Heart left ventricle (tissue), 16 donors: Measurements from ENCODE around the gene YBX1. TPM values are rescaled to one million over a fixed set of nuclear protein-coding genes. Genes with fewer than 3 reads are reported as not detected.

ENCODE experiments used
- ATAC-seq, 4 donors: fragments of 200-7000 bp; cut with Tn5 transposase; one replicate each; pipeline ENCODE4 v1.9.1; 2020 to 2022; ENCODE audit warnings: moderate library complexity in 4 of 4, mild to moderate bottlenecking in 3 of 4, moderate number of reproducible peaks in 1 of 4
- DNase-seq, 5 donors: peaks; one replicate each; pipeline ENCODE4 v3.0.0-alpha.2; 2020
- H3K27ac ChIP-seq, 12 donors: fragments of 200-600 bp; sonication (generic) in 4 of 12; one replicate each; pipeline versions ENCODE4 v1.5.0 to v1.8.0; 2016 to 2022; ENCODE audit warnings: mild to moderate bottlenecking in 2 of 12
- H3K27me3 ChIP-seq, 9 donors: fragments of 200-600 bp; sonication (generic) in 2 of 9; one replicate each; pipeline versions ENCODE4 v1.5.1 to v1.8.0; 2016 to 2022; ENCODE audit warnings: mild to moderate bottlenecking in 3 of 9
- H3K36me3 ChIP-seq, 9 donors: fragments of 200-600 bp; sonication (generic) in 2 of 9; one replicate each; pipeline versions ENCODE4 v1.5.0 to v1.8.0; 2018 to 2022; ENCODE audit warnings: mild to moderate bottlenecking in 2 of 9
- H3K4me1 ChIP-seq, 12 donors: fragments of 200-600 bp; sonication (generic) in 4 of 12; one replicate each; pipeline versions ENCODE4 v1.5.0 to v1.8.0; 2016 to 2022; ENCODE audit warnings: mild to moderate bottlenecking in 3 of 12
- H3K4me3 ChIP-seq, 12 donors: fragments of 200-600 bp; sonication (generic) in 4 of 12; one replicate each; pipeline versions ENCODE4 v1.5.0 to v1.8.0; 2017 to 2022; ENCODE audit warnings: mild to moderate bottlenecking in 9 of 12, moderate library complexity in 4 of 12
- H3K9me3 ChIP-seq, 12 donors: fragments of 200-600 bp; sonication (generic) in 4 of 12; one replicate each; pipeline versions ENCODE4 v1.5.0 to v1.8.0; 2016 to 2022; ENCODE audit warnings: mild to moderate bottlenecking in 1 of 12
- POLR2A ChIP-seq, 2 donors: fragments of 450-650 bp; IDR thresholded peaks; one replicate each; pipeline ENCODE4 v1.6.1; 2017; ENCODE audit warnings: antibody characterized with exemption in 2 of 2, mild to moderate bottlenecking in 2 of 2, moderate library complexity in 2 of 2
- WGBS, 4 donors: extraction: QIAGEN DNeasy Blood & Tissue Kit in 2 of 4; methylation state at CpG; one replicate each; pipeline versions ENCODE4 v1.1.5 to v1.1.7; 2013 to 2018; 5-methylcytosine and 5-hydroxymethylcytosine counted together
- intact Hi-C, 10 donors: fragments of 100-400 bp; cut with DNase I; formaldehyde crosslinking; loops; one replicate each; pipeline versions ENCODE4 v1.11.1 to v1.14.2; 2022
- polyA plus RNA-seq, 2 donors: library from polyadenylated mRNA; stranded (reverse); fragments of 200-250 nt; gene quantifications; one replicate each; pipeline ENCODE4 v1.2.3, GENCODE V29; 2013
- total RNA-seq, 9 donors: library from RNA; depleted of rRNA in 2 of 9; stranded (reverse); fragments of >200 nt in 2 of 9; fragmentation: NEBNext Ultra II Directional in 3 of 9; extraction: Animal tissue kit (Norgen Biotek cat#: 25700) in 3 of 9; gene quantifications; one replicate each; pipeline versions ENCODE4 v1.1.0 to v1.2.4, GENCODE V29; 2016 to 2023
- TF ChIP-seq, protein P1 (sequence below), 12 donors: fragments of 200-600 bp; sonication (generic) in 4 of 12; IDR thresholded peaks; one replicate each; pipeline versions ENCODE4 v1.5.0 to v1.8.0; 2018 to 2022; ENCODE audit warnings: antibody characterized with exemption in 12 of 12, mild to moderate bottlenecking in 5 of 12
- donor health status: ischemic (EF 13 %, LVEDD 7.1; RV severe dilation, severe dysfunction).
- donor health status: healthy with polysubstance abuse.
- donor health status: DM: no; HTN: yes; CAD: no.
- donor health status: DM: no; HTN: no; CAD: no.
- donor health status: ischemic (EF 25% LVEDD 6.9; RV normal size, moderate dysfunction).
- donor health status: ischemic (EF 25% LVEDD 5.7; RV mildly dilated, moderate dysfunction).
- donor health status: healthy.
- donor health status: DM: yes; HTN: yes; CAD: no.
- donor health status: ischemic (EF 35%, LVEDD 5.7; RV mildly dilated, moderate dysfunction).
- donor health status: nonischemic (EF 11% LVEDD 7.7; RV severe dilation, severe dysfunction).
- donor health status: DM: yes; HTN: yes; CAD: no.
- donor health status: PGD.
- donor health status: ischemic (EF 29% LVEDD 5.4; RV normal size, mild dysfunction).
- donor health status: nonischemic (EF 23%, LVEDD 6.1; RV moderate dilation, normal function).

The YBX1 gene
- total and polyA plus RNA-seq, 11 donors = 638 to 1,226 (median 788) TPM

DNA sequence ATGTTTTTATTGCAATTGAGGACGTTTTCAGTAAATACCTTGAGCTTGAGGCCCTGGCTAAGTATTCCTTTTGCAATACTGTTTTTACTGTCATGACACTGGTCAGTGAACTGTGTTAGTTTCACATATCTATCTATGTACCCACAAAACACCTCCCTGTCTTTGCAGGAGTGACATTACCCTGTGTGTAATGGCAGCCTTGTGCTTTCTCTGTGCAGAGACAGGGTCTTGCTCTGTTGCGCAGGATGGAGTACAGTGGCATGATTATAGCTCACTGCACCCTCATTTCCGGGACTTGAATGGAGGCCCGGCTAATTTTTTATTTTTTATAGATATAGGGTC, 8.9 kb downstream of the YBX1 start:
- TF ChIP-seq, protein P1, sequence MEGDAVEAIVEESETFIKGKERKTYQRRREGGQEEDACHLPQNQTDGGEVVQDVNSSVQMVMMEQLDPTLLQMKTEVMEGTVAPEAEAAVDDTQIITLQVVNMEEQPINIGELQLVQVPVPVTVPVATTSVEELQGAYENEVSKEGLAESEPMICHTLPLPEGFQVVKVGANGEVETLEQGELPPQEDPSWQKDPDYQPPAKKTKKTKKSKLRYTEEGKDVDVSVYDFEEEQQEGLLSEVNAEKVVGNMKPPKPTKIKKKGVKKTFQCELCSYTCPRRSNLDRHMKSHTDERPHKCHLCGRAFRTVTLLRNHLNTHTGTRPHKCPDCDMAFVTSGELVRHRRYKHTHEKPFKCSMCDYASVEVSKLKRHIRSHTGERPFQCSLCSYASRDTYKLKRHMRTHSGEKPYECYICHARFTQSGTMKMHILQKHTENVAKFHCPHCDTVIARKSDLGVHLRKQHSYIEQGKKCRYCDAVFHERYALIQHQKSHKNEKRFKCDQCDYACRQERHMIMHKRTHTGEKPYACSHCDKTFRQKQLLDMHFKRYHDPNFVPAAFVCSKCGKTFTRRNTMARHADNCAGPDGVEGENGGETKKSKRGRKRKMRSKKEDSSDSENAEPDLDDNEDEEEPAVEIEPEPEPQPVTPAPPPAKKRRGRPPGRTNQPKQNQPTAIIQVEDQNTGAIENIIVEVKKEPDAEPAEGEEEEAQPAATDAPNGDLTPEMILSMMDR (IDR thresholded peaks at IDR 0.05) = no peak
- no peak for TF ChIP-seq POLR2A (IDR thresholded peaks at IDR 0.05)
- H3K4me1 ChIP-seq = peaks cover 5 to 75% (median 65%) of the 10 kb centered on the region in 12 donors
- no peaks in the 10 kb centered on the region for H3K9me3 ChIP-seq
- intact Hi-C loops = no loop called here
- DNase-seq (no peak), ATAC-seq (no peak)
- no peak overlapping the region for H3K4me3 ChIP-seq
- 62 to 80% (median 68%) methylated on average over 4 of the region's 4 CpGs for WGBS, 4 donors
- no peak overlapping the region for H3K27ac ChIP-seq
- H3K36me3 ChIP-seq = peaks cover 0 to 48% (median 27%) of the 10 kb centered on the region in 9 donors
- no peaks in the 10 kb centered on the region for H3K27me3 ChIP-seq

GRCh38 chr1:42692461-42692860, 10.2 kb downstream of the YBX1 start:
- DNase-seq (no peak), ATAC-seq (no peak)
- Histone ChIP-seq H3K9me3 (no peaks in the 10 kb centered on the region), H3K4me1 (peaks cover 0 to 61% (median 52%) of the 10 kb centered on the region in 12 donors), H3K27me3 (no peaks in the 10 kb centered on the region), H3K27ac (no peak overlapping the region), H3K36me3 (peaks cover 0 to 56% (median 40%) of the 10 kb centered on the region in 9 donors), H3K4me3 (no peak overlapping the region)
- WGBS, 4 donors = 24 to 61% (median 45%) methylated on average over 5 of the region's 5 CpGs
- intact Hi-C loops = no loop called here
- TF ChIP-seq, protein P1 (IDR thresholded peaks at IDR 0.05) = no peak
- TF ChIP-seq POLR2A (IDR thresholded peaks at IDR 0.05) = no peak

- peaks cover 0 to 57% (median 47%) of the 10 kb centered on the region in 12 donors for H3K4me1 ChIP-seq
- intact Hi-C loops = no loop called here
Measured at GRCh38 chr1:42692911-42693310, 10.7 kb downstream of the YBX1 start.

DNA sequence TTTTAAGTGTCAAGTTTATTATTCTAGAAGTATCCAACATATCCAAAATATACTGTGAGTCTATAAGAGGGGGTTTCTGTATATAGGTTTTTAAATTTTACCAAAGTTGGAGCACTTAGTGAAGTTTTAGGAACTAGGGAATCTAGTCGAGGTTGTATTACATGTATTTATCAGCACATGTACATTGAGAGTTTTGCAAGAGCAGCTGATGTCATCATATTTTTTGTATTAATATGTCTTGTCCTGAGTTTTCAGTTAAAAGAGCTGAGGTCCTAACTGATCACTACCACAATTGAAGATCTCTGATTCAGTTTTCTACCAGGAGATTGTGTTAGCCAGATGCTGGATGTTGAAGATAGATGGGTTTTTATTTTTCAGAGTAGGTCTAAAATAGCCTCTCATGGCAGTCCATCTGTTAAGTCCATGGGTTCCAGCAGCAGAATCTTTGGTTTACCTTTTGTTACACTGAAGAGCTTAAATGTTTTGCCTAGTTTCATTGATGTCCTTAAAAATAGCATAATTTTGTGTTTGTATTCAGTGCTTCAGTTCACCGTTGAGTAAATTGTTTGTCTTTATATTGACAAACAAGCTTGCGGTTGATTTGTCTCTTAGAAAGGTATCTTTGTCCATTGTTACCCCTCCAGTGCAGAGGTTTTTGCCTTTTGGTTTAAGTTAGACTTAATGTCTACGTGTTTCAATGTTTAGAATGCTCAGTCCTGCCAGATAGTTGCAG, 16.0 kb downstream of the YBX1 start:
- intact Hi-C loops = no loop called here
- H3K36me3 ChIP-seq = peaks cover 0 to 100% (median 94%) of the 10 kb centered on the region in 9 donors
- no peak for TF ChIP-seq POLR2A (IDR thresholded peaks at IDR 0.05)
- TF ChIP-seq, protein P1 (IDR thresholded peaks at IDR 0.05) = no peak
- no peaks in the 10 kb centered on the region for H3K9me3 ChIP-seq
- H3K4me1 ChIP-seq = peaks cover 0 to 8% (median 0%) of the 10 kb centered on the region in 12 donors
- DNase-seq = no peak
- 89 to 97% (median 93%) methylated on average over 4 of the region's 4 CpGs for WGBS, 4 donors
- no peak for ATAC-seq
- no peak overlapping the region for H3K27ac ChIP-seq
- H3K4me3 ChIP-seq = no peak overlapping the region
- H3K27me3 ChIP-seq = no peaks in the 10 kb centered on the region

More at GRCh38 chr1:42692911-42693310, 10.7 kb downstream of the YBX1 start:
- H3K27ac ChIP-seq = no peak overlapping the region
- peaks cover 0 to 56% (median 45%) of the 10 kb centered on the region in 9 donors for H3K36me3 ChIP-seq
- H3K9me3 ChIP-seq = no peaks in the 10 kb centered on the region
- TF ChIP-seq POLR2A (IDR thresholded peaks at IDR 0.05) = no peak
- TF ChIP-seq, protein P1 (IDR thresholded peaks at IDR 0.05) = no peak
- no peak for ATAC-seq
- DNase-seq = no peak
- H3K4me3 ChIP-seq = no peak overlapping the region
- no peaks in the 10 kb centered on the region for H3K27me3 ChIP-seq
- 84 to 92% (median 85%) methylated on average over 2 of the region's 2 CpGs for WGBS, 4 donors
